ENCODE data around the gene GSS.

Gene GSS

DNA sequence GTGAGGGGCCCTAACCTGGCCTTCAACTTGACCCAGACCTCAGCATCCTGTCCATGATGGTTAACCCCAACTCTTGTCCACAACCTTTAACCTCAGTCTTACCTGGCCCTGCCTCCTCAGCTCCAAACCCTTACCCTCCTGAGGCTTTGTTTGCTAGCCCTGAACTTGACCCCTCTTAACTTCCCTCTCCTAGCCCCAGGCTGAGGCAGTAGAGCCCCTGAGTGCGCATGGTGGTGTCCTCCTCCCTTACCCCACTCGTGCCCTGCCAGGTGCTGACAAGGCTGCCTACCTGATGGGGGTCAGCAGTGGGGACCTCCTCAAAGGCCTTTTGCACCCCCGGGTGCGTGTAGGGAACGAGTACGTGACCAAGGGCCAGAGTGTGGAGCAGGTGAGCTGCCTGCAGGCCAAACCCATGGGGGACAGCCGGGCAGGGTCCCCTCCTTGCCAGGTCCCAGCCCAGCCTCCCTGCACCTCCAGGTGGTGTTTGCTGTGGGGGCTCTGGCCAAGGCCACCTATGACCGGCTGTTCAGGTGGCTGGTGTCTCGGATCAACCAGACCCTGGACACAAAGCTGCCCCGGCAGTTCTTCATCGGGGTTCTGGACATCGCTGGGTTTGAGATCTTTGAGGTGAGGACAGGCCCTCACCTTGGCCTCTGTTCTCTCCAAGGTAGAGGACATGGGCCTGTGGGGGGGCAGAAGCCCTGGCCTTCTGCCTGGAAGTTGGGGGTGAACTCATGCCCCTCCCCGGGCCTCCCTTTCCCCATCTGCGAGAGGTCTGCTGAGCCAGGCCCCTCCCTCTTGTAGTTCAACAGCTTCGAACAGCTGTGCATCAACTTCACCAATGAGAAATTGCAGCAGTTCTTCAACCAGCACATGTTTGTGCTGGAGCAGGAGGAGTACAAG lies 31.9 kb upstream of the GSS start:
- no peak for DNase-seq (ENCODE audit: low read depth)
- TF ChIP-seq, protein P1, sequence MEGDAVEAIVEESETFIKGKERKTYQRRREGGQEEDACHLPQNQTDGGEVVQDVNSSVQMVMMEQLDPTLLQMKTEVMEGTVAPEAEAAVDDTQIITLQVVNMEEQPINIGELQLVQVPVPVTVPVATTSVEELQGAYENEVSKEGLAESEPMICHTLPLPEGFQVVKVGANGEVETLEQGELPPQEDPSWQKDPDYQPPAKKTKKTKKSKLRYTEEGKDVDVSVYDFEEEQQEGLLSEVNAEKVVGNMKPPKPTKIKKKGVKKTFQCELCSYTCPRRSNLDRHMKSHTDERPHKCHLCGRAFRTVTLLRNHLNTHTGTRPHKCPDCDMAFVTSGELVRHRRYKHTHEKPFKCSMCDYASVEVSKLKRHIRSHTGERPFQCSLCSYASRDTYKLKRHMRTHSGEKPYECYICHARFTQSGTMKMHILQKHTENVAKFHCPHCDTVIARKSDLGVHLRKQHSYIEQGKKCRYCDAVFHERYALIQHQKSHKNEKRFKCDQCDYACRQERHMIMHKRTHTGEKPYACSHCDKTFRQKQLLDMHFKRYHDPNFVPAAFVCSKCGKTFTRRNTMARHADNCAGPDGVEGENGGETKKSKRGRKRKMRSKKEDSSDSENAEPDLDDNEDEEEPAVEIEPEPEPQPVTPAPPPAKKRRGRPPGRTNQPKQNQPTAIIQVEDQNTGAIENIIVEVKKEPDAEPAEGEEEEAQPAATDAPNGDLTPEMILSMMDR (IDR thresholded peaks at IDR 0.05; ENCODE audit: low read depth, low read length, missing control alignments), result no peak
- no peak overlapping the region for H3K4me3 ChIP-seq (ENCODE audit: low read depth, low read length)

DNA sequence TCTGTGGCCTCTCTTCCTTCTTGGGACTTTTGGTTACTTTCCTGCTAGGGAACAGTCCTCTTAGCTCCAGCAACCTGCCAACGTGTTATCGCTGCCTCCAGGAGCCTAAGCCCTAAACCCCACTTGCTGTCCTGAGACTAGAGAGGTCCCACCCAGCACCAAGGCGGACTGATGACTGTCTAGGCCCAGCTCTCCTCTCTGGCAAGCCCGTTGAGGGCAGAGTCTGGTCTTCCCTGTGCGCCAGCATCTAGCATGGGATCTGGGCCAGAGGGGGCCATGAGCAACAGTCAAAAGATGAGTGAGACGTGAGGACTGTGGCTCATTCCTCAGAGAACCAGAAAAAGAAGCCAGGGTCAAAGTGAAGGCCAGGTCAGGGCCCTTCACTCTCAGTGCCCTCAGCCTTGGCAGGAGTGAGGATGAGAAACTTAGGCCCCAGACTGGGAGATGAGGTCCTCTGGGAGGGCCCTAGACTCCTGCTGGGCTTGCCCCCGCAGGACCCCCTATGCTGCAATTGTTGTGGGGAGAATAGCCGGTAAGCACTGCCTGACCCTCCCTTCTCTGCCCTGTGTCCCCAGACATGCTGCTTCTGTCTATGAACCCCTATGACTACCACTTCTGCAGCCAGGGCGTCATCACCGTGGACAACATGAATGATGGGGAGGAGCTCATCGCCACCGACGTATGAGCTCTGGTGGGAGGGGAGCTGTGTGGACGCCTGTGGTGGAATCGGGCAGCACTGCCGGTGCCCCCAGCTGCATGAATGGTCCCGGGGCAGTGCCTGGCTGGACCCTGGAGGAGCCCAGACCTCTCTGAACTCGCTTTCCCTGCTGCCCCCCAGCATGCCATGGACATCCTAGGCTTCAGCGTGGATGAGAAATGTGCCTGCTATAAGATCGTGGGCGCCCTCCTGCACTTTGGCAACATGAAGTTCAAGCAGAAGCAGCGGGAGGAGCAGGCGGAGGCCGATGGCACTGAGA lies 31.0 kb upstream of the GSS start:
- TF ChIP-seq, protein P1 (IDR thresholded peaks at IDR 0.05; ENCODE audit: low read depth, low read length, missing control alignments), result no peak
- DNase-seq (ENCODE audit: low read depth), result no peak

DNA sequence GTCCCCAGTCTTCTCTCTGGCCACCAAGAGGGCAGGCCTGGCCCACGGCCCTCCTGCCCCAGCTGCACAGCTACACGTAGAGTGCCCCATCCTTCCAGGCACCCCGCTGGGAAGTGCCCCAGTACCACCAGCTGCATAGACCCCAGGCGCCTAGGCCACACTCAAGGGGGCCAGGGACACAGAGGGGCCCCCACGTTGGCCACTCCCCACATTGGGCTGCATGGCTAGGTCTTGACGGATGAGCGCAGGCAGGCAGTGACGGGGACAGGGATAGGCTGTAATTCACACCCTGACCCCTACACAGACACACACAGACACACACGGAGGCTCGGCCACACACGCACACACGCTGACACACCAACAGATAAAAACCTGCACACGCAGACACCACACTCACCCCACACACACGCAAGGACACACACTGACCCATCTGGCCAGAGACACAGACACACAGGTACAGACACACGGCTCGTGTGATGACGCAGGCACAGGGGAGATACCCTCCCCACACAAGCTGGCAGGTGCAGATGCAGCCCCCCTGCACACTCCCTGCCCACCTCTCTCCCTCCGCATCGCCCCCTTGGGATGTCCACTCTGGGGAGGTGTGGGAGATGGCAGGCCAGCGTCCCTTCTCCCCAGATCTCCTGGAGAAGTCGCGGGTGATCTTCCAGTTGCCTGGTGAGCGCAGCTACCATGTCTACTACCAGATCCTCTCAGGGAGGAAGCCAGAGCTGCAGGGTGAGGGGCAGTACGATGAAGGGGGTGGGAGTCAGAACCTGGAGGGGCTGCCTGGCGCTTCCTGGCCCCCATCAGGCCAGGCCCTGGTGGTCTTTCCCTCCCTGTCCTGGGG lies 30.1 kb upstream of the GSS start:
- no peak for DNase-seq (ENCODE audit: low read depth)
- no peak overlapping the region for H3K4me3 ChIP-seq (ENCODE audit: low read depth, low read length)
- TF ChIP-seq, protein P1 (IDR thresholded peaks at IDR 0.05; ENCODE audit: low read depth, low read length, missing control alignments), result no peak

More for the DNA sequence above, 31.0 kb upstream of the GSS start:
- H3K4me3 ChIP-seq (ENCODE audit: low read depth, low read length), result no peak overlapping the region

DNA sequence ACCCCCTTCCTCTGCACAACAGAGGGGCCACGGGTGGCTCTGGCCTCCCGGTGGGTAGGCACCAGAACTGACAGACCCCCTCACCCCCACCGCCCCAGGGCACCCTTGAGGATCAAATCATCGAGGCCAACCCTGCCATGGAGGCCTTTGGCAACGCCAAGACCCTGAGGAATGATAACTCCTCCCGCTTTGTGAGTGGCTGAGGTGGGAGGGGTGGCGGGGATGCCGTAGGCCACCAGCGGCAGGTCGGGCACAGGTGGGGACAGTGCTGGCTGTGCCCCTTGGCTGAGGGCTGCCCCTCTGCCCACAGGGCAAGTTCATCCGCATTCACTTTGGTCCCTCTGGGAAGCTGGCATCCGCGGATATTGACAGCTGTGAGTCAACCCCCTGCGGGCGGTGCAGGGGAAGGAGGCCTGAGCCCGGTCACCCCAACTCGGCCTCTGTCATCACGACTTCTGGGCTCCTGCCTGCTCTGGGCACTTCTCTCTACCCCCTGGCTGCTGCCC lies 29.2 kb upstream of the GSS start:
- DNase-seq (ENCODE audit: low read depth), result no peak
- TF ChIP-seq, protein P1 (IDR thresholded peaks at IDR 0.05; ENCODE audit: low read depth, low read length, missing control alignments), result no peak
- no peak overlapping the region for H3K4me3 ChIP-seq (ENCODE audit: low read depth, low read length)

DNA sequence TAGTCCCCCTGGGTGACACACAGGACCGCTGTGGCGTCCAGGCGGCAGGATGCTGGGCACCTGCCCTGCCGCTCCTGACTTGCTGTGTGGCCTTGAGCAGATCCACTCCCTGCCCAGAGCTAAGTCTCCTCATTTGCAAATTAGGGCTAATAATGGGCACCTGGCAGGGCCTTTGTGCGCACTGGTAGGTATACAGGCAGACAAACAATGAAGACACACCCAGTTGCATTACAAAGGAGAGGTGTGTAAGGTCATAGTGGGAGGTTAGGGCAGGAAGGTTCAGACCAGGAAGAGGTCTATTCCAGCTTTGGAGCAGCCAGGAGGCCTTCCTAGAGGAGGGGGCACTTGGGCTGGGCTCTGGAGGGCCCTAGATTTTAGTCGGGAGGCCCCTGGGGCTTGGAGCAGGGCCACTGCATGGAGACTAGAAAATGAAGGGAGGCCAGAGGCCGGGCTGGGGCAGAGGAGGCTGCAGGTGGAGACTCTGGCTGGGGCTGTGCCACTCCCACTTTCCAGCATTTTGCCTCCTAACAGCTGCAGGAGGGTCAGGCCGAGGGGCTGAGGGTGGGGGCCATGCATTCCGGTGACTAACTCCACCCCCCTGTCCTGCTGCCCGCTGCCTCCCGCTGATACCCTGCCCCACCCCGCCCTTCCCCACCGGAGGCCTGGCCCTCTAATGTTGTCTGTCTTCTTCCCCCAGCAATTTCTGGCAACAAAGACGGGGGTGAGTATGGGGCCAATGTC lies 28.6 kb upstream of the GSS start:
- TF ChIP-seq, protein P1 (IDR thresholded peaks at IDR 0.05; ENCODE audit: low read depth, low read length, missing control alignments), result no peak
- no peak for DNase-seq (ENCODE audit: low read depth)
- H3K4me3 ChIP-seq (ENCODE audit: low read depth, low read length), result no peak overlapping the region
